Activated CD8-positive, alpha-beta memory T cell treated with anti-CD3 and anti-CD28 coated beads, Interleukin-2, amount 50 U/mL, for 1 hour (primary cell): ENCODE data around the gene INPP4B.

ENCODE experiments used
- DNase-seq: peaks from one replicate; pipeline ENCODE4 v3.0.0-alpha.2; 2020; ENCODE audit errors: extremely low read depth

The INPP4B gene

GRCh38 chr4:142377342-142378091 lies 468.6 kb downstream of the INPP4B start:
- DNase-seq, result no peak

GRCh38 chr4:142376204-142376603 lies 469.9 kb downstream of the INPP4B start:
- no peak for DNase-seq

- DNase-seq, result no peak
These were observed 472.5 kb downstream of the INPP4B start for GRCh38 chr4:142373610-142374009.

- no peak for DNase-seq
These were observed 473.4 kb downstream of the INPP4B start for GRCh38 chr4:142372530-142373260.

GRCh38 chr4:142369141-142369540 lies 477.0 kb downstream of the INPP4B start:
- no peak for DNase-seq

GRCh38 chr4:142367418-142368180 lies 478.5 kb downstream of the INPP4B start:
- DNase-seq, result no peak

- DNase-seq, result no peak
These were observed 479.3 kb downstream of the INPP4B start for GRCh38 chr4:142366769-142367181.

- DNase-seq, result no peak
These were observed 480.7 kb downstream of the INPP4B start for GRCh38 chr4:142365391-142365790.

- DNase-seq, result no peak
These were observed 482.4 kb downstream of the INPP4B start for GRCh38 chr4:142363686-142364085.

GRCh38 chr4:142361981-142362380 lies 484.1 kb downstream of the INPP4B start:
- DNase-seq, result no peak

GRCh38 chr4:142360657-142361056 lies 485.4 kb downstream of the INPP4B start:
- DNase-seq, result no peak

- no peak for DNase-seq
These were observed 487.4 kb downstream of the INPP4B start for GRCh38 chr4:142358656-142359055.

GRCh38 chr4:142356801-142357200 lies 489.3 kb downstream of the INPP4B start:
- DNase-seq, result no peak

GRCh38 chr4:142356118-142356759 lies 489.9 kb downstream of the INPP4B start:
- no peak for DNase-seq

- no peak for DNase-seq
These were observed 490.6 kb downstream of the INPP4B start for GRCh38 chr4:142355421-142355930.

GRCh38 chr4:142354794-142355420 lies 491.2 kb downstream of the INPP4B start:
- DNase-seq, result no peak

- no peak for DNase-seq
These were observed 492.1 kb downstream of the INPP4B start for GRCh38 chr4:142354041-142354440.

GRCh38 chr4:142353149-142353738 lies 492.9 kb downstream of the INPP4B start:
- DNase-seq, result no peak

- DNase-seq, result no peak
These were observed 493.4 kb downstream of the INPP4B start for GRCh38 chr4:142352712-142353111.

- no peak for DNase-seq
These were observed 494.1 kb downstream of the INPP4B start for GRCh38 chr4:142351958-142352357.

GRCh38 chr4:142350871-142351270 lies 495.2 kb downstream of the INPP4B start:
- DNase-seq, result no peak
